Measurements from ENCODE around the gene CCDC61.

The CCDC61 gene

DNA sequence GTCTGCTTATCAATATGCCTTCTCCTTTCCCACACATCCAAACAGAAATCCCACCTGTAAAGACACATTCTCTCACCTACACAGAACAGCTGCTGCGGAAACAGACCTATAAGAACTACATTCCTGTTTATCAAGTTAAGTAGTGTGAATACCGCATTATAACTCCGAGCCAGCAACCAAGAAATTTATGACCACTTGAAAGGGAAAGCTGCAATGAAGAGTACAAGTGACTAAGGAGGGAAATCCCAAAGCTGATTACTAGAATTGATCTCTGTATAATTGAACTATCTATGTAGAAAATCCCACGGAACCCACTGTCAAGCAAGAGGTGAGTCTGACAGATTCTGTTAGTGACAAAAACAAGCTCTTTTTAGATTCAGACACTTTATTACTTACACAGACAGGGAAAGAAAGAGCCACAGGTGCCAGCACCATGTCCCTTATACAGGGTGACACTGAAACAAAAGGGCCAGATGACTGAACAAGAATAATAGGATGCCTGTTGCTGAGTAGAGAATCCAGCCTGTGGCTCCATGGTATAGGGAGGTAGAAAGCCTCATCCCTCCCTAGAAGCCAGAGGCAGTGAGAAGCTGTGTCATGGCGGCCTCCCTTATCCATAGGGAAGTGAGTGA is 47.1 kb downstream of the CCDC61 start:
- DNase-seq: no peak

DNA sequence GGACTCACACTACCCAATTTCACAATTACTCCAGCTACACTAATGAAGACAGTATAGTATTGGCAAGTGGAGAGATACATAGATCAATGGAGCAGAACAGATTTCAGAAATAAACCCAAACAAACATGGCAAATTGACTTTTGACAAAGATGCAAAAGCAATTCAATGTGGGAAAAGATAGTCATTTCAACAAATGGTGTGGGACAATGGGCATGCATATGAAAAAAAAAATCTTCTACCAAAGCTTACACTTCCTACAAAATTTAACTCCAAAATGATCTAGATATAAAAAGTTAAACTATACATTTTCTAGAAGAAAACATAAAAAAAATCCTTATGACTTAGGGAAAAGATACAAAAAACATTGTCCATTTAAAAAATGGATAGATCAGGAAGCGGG is 48.3 kb downstream of the CCDC61 start:
- no peak for DNase-seq

DNA sequence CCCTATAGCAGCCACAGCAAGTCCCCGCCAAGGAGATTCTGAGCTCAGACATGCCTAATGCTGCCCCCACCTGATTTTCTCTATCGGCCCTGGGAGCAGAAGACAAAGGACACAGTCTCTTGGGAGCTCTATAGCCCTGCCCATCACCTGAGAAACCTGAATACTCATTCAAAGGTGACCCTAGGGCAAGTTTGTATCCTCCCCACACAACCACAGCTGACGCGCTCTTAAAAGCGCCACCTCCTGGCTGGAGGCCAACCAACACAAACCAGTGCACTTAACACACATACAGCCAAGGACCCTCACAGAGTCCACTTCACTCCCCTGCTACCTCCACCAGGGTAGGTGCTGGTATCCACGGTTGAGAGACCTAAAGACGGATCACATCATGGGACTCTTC is 54.3 kb downstream of the CCDC61 start:
- DNase-seq: no peak

DNA sequence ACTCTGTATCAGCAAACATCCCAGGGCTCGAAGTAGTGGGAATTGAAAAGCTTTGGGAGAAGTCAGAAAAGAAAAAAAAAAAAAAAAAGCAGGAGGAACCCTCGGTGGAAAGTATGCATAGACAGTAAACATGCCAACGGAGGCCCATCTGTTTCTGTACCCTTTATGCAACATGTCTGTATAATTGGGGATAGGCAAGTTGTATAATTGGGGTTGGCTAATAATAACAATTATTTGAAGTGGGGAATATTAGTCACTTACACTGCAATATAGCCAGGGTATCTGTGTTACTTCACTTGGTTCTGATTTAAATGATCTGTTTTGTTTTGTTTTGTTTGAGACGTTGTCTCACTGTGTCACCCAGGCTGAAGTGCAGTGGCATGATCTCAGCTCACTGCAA is 57.6 kb downstream of the CCDC61 start:
- no peak for DNase-seq

DNA sequence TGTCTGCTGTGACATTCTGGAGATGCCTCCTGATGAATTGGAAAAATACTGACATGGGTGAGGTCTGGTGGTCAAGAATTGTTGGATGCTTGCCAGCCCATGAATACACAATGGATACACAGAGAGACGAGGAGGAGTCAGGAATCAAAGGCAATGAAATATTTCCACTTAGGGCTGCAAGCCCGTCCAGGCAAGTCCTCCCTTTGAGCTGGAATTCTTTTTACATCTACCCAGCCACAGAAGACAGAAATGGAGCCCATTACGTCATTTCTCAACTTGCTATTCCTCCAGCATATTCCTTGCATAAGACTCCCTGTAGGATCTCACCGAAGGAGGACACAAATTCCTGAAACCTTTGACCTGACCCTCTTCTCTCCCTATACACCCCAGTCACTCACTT is 61.3 kb downstream of the CCDC61 start:
- no peak for DNase-seq

DNA sequence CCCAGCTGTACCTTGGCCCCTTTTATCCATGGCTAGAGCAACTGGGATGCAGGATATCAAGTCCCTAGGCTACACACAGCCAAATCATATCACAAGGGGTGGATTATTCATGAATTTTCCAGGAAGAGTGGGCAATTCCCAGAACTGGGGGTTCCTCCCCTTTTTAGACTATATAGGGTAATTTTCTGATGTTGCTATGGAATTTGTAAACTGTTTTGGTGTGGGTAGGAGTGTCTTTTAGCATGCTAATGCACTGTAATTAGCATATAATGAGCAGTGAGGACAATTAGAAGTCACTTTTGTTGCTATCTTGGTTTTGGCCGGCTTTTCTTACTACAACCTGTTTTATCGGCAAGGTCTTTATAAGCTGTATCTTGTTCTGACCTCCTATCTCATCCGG is 63.5 kb downstream of the CCDC61 start:
- DNase-seq: no peak

DNA sequence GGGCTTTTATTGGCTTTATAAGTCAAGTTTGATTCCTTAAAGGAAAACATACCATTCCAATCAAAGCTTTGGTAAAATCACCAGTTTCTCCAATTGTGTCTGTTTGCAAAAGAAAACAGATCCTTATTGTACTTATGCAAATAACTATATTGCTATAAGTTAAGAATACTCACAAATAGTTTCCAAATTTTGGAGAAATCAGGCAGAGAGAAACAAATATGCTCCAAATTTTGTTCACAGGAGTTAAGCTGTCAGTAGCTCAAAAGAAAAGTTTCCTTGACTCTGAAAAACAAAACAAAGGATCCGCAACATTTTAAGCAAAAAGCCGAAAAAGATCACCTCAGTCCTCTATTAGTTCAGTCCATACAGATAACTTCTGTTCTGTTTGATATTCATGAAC is 64.7 kb downstream of the CCDC61 start:
- no peak for DNase-seq

DNA sequence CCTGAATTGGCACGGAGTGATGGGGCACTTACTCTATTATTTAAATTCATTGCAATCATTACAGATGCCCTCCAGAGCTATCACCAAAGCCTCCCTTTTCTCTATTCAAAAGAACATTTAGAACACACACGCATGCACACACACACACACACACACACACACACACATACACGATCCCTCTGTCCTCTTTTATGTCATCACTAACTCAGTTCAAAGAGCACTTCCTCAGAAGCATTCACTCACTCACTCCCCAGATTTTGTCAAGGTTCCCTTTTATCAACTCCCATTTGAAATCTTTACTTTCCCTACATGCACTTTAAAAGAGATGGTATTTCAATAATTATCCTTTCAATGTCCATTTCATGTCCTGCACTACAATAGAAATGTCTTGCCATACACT is 67.9 kb downstream of the CCDC61 start:
- no peak for DNase-seq

DNA sequence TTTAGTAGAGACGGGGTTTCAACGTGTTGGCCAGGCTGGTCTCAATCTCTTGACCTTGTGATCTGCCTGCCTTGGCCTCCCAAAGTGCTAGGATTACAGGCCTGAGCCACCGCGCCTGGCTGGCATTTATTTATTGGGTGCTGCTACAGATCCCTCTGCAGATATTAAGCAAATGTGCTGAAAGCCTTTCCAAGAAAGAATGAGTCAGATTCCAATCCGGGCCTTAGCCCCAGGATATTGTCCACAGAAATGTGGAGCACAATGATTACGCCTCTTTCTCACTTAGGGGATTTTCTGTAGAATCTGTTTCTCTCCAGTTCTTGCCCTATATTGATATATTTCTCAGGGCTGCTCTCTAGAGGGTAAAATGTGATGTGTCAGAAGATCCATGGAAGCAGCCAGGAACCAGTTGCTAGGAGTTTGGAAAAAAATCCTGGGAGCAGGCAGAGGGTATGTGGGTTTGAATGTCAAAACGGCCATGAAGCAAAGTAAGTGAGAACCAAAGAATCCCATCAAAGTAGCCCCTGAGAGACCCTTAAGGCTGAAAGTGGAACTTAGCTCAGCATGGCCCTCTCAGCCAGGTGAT is 70.3 kb downstream of the CCDC61 start:
- no peak for DNase-seq

DNA sequence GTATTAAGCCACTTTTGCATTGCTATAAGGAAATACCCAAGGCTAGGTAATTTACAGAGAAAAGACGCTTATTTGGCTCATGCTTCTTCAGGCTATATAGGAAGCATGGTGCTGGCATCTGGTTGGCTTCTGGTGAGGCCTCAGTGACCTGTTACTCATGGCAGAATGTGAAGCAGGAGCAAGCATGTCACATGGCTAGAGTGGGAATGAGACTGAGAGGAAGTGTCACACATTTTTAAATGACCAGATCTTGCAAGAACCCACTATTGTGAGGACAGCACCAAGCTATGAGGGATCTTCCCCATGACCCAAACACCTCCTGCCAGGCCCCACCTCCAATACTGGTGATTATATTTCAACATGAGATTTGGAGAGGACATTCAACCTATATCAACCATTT is 71.2 kb downstream of the CCDC61 start:
- DNase-seq: no peak

DNA sequence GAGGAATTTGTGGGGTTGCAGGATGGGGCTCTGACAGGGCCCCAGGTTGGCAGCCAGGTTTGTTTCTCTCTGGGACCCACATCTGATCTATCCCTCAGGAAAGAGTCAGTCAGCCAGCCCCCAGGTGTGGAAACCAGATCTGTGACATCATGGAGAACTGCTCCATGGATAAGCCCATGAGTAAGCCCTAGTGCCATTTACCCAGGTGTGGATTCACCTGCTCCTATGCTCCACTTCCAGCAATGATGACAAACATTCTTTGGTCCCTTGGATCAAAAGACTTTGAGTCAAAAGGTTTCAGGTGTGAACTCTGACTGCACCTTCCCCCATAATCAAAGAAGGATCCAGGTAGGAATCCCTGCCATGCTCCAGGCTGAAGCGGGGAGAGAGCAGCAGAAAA is 72.4 kb downstream of the CCDC61 start:
- no peak for DNase-seq

Data from central memory CD4-positive, alpha-beta T cell (primary cell).